ENCODE measurements around the gene DFFB.

Gene DFFB

DNA sequence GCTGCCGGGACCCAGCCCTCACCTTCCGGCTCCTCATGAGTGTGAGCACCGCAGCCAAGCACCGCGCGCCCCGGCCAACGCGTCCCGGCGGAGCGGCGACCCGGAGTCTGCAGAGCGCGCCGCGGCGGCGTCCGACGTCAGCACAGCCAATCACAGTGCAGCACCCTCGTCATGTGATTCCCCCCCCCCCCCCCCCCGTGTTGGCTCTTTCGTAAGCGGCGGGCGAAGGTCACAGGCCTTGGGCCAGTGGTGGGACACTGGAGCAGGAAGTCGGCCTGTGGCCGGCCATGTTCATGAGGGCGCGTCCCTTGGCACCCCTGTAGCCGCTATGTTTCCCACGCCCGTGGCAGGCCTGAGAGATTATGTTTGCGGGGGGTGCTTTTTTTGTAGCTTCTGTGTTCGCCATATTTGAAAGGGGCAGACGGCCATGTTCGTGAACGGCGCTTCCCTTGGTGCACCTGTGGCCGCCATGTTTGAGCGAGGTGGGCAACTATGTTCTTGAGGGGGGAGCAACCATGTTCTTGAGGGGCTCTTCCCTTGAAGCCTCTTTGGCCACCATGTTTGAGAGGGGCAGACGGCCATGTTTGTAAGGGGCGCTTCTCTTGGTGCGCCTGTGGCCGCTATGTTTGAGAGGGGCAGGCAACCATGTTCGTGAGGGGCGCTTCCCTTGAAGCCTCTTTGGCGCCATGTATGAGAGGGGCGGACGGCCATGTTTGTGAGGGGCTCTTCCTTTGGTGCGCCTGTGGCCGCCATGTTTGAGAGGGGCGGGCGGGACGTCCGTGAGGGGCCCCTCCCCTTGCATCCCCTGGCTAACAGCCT is 43.1 kb downstream of the DFFB start, which contains the start of gene C1orf174:
C1orf174 (minus strand) TSS at position 123 of the 819 bp plus-strand sequence; CDS start at position 37, 86 bp downstream.
- Histone ChIP-seq H3K27me3 (ENCODE audit: low read depth) (no peaks in the 10 kb centered on the region), H3K4me1 (peaks cover 2% of the 10 kb centered on the region; the same call in 1 of the 2 replicates), H3K9me3 (peaks cover 5% of the 10 kb centered on the region), H3K36me3 (replicated peaks) (peaks cover 12% of the 10 kb centered on the region), H3K4me3 (peak within 1 kb of the TSS; percentile 94)
- in situ Hi-C loops (cut with MboI; ENCODE audit: low sequenced_read_pairs) = no loop called here
- DNase-seq (ENCODE audit: low spot score in 2 of 2) = peak; percentile 94 to 95

GRCh38 chr1:3900969-3901529 is 43.8 kb downstream of the DFFB start:
- peaks cover 7% of the 10 kb centered on the region; the same call in 1 of the 2 replicates for H3K36me3 ChIP-seq (replicated peaks)
- in situ Hi-C loops (cut with MboI; ENCODE audit: low sequenced_read_pairs) = no loop called here
- peak; percentile 90 to 97 for DNase-seq (ENCODE audit: low spot score in 2 of 2)
- H3K9me3 ChIP-seq = peaks cover 5% of the 10 kb centered on the region
- peak overlapping the region; percentile 94 for H3K4me3 ChIP-seq
- H3K4me1 ChIP-seq = peaks cover 2% of the 10 kb centered on the region; the same call in 1 of the 2 replicates
- H3K27me3 ChIP-seq (ENCODE audit: low read depth) = no peaks in the 10 kb centered on the region

DNA sequence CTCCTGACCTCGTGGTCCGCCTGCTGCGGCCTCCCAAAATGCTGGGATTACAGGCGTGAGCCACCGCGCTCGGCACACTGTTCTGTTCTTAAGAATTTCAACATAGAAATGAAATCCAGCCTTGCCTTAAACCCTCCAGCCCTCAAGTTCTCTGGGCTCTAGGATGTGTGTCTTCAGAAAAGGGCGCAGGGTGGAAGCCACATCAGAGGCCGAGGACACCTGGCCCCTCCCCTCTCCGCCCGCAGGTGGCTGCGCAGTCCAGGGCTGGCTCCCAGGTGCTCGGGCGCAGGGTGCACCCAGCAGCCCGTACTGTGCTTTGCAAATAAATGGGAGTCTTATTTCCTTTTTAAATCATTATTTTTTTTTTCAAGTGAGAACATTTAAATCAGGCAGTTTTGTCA is 44.8 kb downstream of the DFFB start:
- H3K27me3 ChIP-seq (ENCODE audit: low read depth) = no peaks in the 10 kb centered on the region
- peaks cover 6% of the 10 kb centered on the region; the same call in 1 of the 2 replicates for H3K36me3 ChIP-seq (replicated peaks)
- peaks cover 2% of the 10 kb centered on the region; the same call in 1 of the 2 replicates for H3K4me1 ChIP-seq
- H3K9me3 ChIP-seq = peaks cover 5% of the 10 kb centered on the region
- no peak for DNase-seq (ENCODE audit: low spot score in 2 of 2)
- in situ Hi-C loops (cut with MboI; ENCODE audit: low sequenced_read_pairs) = no loop called here
- no peak overlapping the region for H3K4me3 ChIP-seq

DNA sequence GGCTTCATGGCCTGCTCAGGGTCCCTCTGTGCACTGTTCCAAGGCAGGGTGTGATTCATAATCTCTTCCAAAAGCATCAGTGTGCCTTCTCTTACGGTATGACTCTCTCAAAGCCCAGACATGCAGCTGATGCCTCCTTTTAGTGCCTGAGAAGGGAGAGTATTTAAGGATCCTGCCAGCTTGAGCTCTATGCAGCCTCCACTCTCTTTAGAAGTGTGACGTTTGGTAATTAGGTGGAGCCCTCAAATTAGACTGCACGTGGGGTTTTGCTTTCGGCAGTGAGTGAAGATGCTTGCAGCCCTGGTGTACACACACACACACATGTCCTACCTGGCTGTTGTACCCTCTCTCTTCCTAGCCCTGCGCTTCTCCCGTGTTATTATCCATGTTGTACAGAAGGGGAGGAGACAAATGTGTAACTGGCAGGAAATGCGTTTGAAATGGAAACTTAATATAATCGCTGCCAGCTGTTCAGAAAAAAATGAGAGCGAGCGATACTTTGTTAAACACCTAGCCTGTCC is 45.4 kb downstream of the DFFB start:
- no peak for DNase-seq (ENCODE audit: low spot score in 2 of 2)
- Histone ChIP-seq H3K9me3 (peaks cover 5% of the 10 kb centered on the region), H3K27me3 (ENCODE audit: low read depth) (no peaks in the 10 kb centered on the region), H3K4me3 (no peak overlapping the region), H3K36me3 (replicated peaks) (peaks cover 3% of the 10 kb centered on the region; the same call in 1 of the 2 replicates), H3K4me1 (peaks cover 2% of the 10 kb centered on the region; the same call in 1 of the 2 replicates)
- in situ Hi-C loops (cut with MboI; ENCODE audit: low sequenced_read_pairs) = no loop called here

- peaks cover 3% of the 10 kb centered on the region; the same call in 1 of the 2 replicates for H3K36me3 ChIP-seq (replicated peaks)
- H3K27me3 ChIP-seq (ENCODE audit: low read depth) = no peaks in the 10 kb centered on the region
- H3K4me3 ChIP-seq = no peak overlapping the region
- in situ Hi-C loops (cut with MboI; ENCODE audit: low sequenced_read_pairs) = no loop called here
- no peak for DNase-seq (ENCODE audit: low spot score in 2 of 2)
- H3K9me3 ChIP-seq = peaks cover 3% of the 10 kb centered on the region
- peaks cover 2% of the 10 kb centered on the region; the same call in 1 of the 2 replicates for H3K4me1 ChIP-seq
Measured at GRCh38 chr1:3903141-3904005, 46.1 kb downstream of the DFFB start.

GRCh38 chr1:3904006-3904842 is 46.9 kb downstream of the DFFB start:
- no peak for DNase-seq (ENCODE audit: low spot score in 2 of 2)
- in situ Hi-C loops (cut with MboI; ENCODE audit: low sequenced_read_pairs) = no loop called here
- Histone ChIP-seq H3K27me3 (ENCODE audit: low read depth) (no peaks in the 10 kb centered on the region), H3K9me3 (no peaks in the 10 kb centered on the region), H3K4me3 (no peak overlapping the region), H3K4me1 (peaks cover 2% of the 10 kb centered on the region; the same call in 1 of the 2 replicates), H3K36me3 (replicated peaks) (peaks cover 3% of the 10 kb centered on the region; the same call in 1 of the 2 replicates)

DNA sequence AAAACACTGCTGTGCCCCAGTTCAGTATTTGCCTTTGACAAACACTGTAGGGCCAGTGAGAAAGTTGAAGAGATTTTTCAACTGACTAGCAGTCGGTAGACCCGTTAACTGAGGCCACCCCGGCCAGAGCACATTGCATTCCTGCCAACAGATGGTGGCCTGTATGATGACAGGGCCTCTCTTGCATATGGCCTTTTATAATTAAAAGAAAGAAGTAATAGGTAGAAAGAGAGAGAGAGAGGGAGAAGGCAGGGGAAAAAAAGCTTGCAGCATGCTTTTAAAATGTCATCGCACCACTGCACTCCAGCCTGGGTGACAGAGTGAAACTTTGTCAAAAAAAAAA is 47.5 kb downstream of the DFFB start:
- no peaks in the 10 kb centered on the region for H3K27me3 ChIP-seq (ENCODE audit: low read depth)
- H3K4me1 ChIP-seq = peaks cover 2% of the 10 kb centered on the region; the same call in 1 of the 2 replicates
- no peaks in the 10 kb centered on the region for H3K9me3 ChIP-seq
- no peak for DNase-seq (ENCODE audit: low spot score in 2 of 2)
- in situ Hi-C loops (cut with MboI; ENCODE audit: low sequenced_read_pairs) = no loop called here
- H3K4me3 ChIP-seq = no peak overlapping the region
- H3K36me3 ChIP-seq (replicated peaks) = peaks cover 1% of the 10 kb centered on the region; the same call in 1 of the 2 replicates

DNA sequence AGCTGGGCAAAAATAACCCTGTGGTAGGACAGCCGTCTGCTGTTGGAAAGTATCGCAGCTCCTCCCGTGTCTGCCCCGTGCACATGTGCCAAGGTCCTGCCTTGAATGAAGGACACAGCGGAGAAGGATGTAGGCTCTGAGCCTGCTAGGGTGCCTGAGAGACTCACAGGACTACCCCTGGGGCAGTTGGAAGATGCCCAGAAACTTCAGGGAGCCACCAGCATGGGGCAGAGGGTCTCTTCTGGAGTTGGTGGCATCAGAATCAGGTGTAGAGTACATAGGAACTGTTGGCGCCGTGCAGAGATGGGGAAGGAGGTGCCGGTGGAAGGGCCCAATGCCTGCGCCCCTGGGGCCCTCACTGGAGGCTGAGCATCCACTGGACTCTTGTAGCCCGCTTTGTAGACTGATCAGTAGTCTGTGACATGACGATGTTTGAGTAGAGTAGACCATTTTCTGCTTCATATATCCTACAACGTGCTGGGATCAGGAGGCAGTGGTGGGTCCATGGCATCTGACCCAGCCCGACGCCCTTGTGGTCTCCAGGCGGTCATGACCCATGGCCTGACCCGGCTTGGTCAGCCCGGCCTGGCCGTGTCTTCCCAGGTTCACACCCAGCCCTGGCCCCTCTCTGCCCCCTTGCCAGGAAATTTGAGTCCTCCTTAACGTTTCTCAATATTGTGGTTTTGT is 48.1 kb downstream of the DFFB start:
- Histone ChIP-seq H3K27me3 (ENCODE audit: low read depth) (no peaks in the 10 kb centered on the region), H3K4me1 (peaks cover 2% of the 10 kb centered on the region; the same call in 1 of the 2 replicates), H3K4me3 (no peak overlapping the region), H3K9me3 (no peaks in the 10 kb centered on the region), H3K36me3 (replicated peaks) (no peaks in the 10 kb centered on the region)
- in situ Hi-C loops (cut with MboI; ENCODE audit: low sequenced_read_pairs) = no loop called here
- DNase-seq (ENCODE audit: low spot score in 2 of 2) = no peak

DNA sequence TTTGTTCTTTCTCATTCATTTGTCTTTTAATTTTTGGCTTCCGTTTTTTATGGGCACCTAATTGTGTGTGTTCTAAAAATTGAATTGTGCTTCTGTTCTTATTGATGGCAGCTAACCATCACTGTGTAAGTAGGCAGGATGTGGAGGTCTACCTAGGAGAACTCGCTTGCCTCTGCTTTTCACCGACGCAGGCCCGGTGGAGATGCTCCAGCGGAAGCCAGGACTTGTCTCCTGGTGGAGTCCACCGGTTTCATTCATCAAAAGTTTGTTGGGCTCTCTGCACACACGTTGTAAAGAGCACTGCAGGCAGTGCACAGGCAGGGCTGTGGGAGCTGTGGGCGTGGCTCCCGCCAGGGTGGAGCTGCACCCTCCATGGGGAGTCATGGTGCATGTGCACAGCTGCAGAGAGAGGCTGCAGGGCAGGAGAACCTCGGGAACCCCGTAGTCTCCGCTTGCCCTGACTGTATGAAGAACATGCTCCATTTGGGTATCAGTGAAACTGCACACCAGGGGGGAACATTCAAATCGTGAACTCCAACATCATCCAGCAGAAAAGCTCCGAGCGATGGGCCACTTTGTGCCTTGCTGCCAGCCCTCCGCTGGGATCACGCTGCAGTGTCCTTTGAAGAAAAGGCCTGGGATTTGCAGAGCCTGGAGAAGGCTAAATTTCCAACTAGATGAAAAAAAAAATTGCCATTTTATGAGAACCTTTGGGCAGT is 48.8 kb downstream of the DFFB start:
- H3K9me3 ChIP-seq = no peaks in the 10 kb centered on the region
- H3K4me3 ChIP-seq = no peak overlapping the region
- H3K36me3 ChIP-seq (replicated peaks) = no peaks in the 10 kb centered on the region
- no peak for DNase-seq (ENCODE audit: low spot score in 2 of 2)
- H3K27me3 ChIP-seq (ENCODE audit: low read depth) = no peaks in the 10 kb centered on the region
- in situ Hi-C loops (cut with MboI; ENCODE audit: low sequenced_read_pairs) = no loop called here
- H3K4me1 ChIP-seq = peaks cover 2% of the 10 kb centered on the region; the same call in 1 of the 2 replicates

GRCh38 chr1:3906672-3907020 is 49.4 kb downstream of the DFFB start:
- Histone ChIP-seq H3K4me3 (no peak overlapping the region), H3K9me3 (no peaks in the 10 kb centered on the region), H3K27me3 (ENCODE audit: low read depth) (no peaks in the 10 kb centered on the region), H3K36me3 (replicated peaks) (no peaks in the 10 kb centered on the region), H3K4me1 (no peaks in the 10 kb centered on the region)
- in situ Hi-C loops (cut with MboI; ENCODE audit: low sequenced_read_pairs) = no loop called here
- no peak for DNase-seq (ENCODE audit: low spot score in 2 of 2)

GRCh38 chr1:3907031-3907534 is 49.8 kb downstream of the DFFB start:
- Histone ChIP-seq H3K4me3 (no peak overlapping the region), H3K27me3 (ENCODE audit: low read depth) (no peaks in the 10 kb centered on the region), H3K36me3 (replicated peaks) (no peaks in the 10 kb centered on the region), H3K4me1 (no peaks in the 10 kb centered on the region), H3K9me3 (no peaks in the 10 kb centered on the region)
- peak in 1 of 2 experiments; percentile 60 for DNase-seq (ENCODE audit: low spot score in 2 of 2)
- in situ Hi-C loops (cut with MboI; ENCODE audit: low sequenced_read_pairs) = no loop called here

Data from HAP-1 (cell line).